ENCODE results near the gene VAMP5. TPM values are rescaled to one million over a fixed set of nuclear protein-coding genes. Genes with fewer than 3 reads are reported as not detected.

VAMP5 gene
- total and polyA plus RNA-seq, 2 of the 8 experiments (the other 6 are each of a cell fraction or from before 2014, with no cell fraction given) = 4.7 to 14.2 TPM

GRCh38 chr2:85538507-85539360 is 45.5 kb upstream of the VAMP5 start, which contains the start of gene MAT2A (continued):
- TF ChIP-seq E2F6 (IDR thresholded peaks at IDR 0.05) (peak; percentile 71), CREB1 (IDR thresholded peaks at IDR 0.05) (no peak; the same call in none of the 2 replicates), CEBPB (IDR thresholded peaks at IDR 0.05; ENCODE audit: low read depth, low read length) (no peak), TAF1 (IDR thresholded peaks at IDR 0.05; ENCODE audit: low read depth, low read length) (peak; percentile 95), JUN (IDR thresholded peaks at IDR 0.05; ENCODE audit: low read depth, low read length) (no peak), CHD1 (IDR thresholded peaks at IDR 0.05; ENCODE audit: low read depth, low read length) (peak; percentile 87), SUZ12 (IDR thresholded peaks at IDR 0.05; ENCODE audit: low read length) (no peak), JUND (IDR thresholded peaks at IDR 0.05; ENCODE audit: low read length) (peak; percentile 97), NANOG (IDR thresholded peaks at IDR 0.05; ENCODE audit: insufficient read depth, low read depth, low read length, poor library complexity, severe bottlenecking) (no peak), SP1 (IDR thresholded peaks at IDR 0.05; ENCODE audit: low read depth, low read length) (peak; percentile 42; the same call in 1 of the 2 replicates), TAF7 (optimal IDR thresholded peaks at IDR 0.05; ENCODE audit: borderline replicate concordance, low read depth, low read length) (peak; percentile 97), SAP30 (IDR thresholded peaks at IDR 0.05; ENCODE audit: insufficient read depth, insufficient replicate concordance, low read length) (no peak), MAFK (IDR thresholded peaks at IDR 0.05; ENCODE audit: low read depth, low read length) (no peak), PHF8 (conservative IDR thresholded peaks at IDR 0.05; ENCODE audit: low read depth, low read length) (peak; percentile 98)
- TF ChIP-seq, protein P1, sequence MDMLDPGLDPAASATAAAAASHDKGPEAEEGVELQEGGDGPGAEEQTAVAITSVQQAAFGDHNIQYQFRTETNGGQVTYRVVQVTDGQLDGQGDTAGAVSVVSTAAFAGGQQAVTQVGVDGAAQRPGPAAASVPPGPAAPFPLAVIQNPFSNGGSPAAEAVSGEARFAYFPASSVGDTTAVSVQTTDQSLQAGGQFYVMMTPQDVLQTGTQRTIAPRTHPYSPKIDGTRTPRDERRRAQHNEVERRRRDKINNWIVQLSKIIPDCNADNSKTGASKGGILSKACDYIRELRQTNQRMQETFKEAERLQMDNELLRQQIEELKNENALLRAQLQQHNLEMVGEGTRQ (IDR thresholded peaks at IDR 0.05; ENCODE audit: low read length) = peak; percentile 11; the same call in 1 of the 2 replicates
- TF ChIP-seq, protein P2, sequence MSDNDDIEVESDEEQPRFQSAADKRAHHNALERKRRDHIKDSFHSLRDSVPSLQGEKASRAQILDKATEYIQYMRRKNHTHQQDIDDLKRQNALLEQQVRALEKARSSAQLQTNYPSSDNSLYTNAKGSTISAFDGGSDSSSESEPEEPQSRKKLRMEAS (IDR thresholded peaks at IDR 0.05) = peak; percentile 89
- TF ChIP-seq, protein P3, sequence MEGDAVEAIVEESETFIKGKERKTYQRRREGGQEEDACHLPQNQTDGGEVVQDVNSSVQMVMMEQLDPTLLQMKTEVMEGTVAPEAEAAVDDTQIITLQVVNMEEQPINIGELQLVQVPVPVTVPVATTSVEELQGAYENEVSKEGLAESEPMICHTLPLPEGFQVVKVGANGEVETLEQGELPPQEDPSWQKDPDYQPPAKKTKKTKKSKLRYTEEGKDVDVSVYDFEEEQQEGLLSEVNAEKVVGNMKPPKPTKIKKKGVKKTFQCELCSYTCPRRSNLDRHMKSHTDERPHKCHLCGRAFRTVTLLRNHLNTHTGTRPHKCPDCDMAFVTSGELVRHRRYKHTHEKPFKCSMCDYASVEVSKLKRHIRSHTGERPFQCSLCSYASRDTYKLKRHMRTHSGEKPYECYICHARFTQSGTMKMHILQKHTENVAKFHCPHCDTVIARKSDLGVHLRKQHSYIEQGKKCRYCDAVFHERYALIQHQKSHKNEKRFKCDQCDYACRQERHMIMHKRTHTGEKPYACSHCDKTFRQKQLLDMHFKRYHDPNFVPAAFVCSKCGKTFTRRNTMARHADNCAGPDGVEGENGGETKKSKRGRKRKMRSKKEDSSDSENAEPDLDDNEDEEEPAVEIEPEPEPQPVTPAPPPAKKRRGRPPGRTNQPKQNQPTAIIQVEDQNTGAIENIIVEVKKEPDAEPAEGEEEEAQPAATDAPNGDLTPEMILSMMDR (IDR thresholded peaks at IDR 0.05; ENCODE audit: control extremely low read depth in 1 of 3, insufficient read depth in 1 of 3, low read depth in 1 of 3, low read length in 3 of 3) = peak; percentile 70 to 87 (median 76)

Measured in H1 (cell line).